Measurements from ENCODE around the gene SNX33.
"Not testable (repeated sequence)": the region's sequence is repeated elsewhere in the genome, so short reads cannot be mapped to it uniquely, and the experiment has no call there.

The SNX33 gene

GRCh38 chr15:75695634-75696310, 48.1 kb downstream of the SNX33 start:
- Mint-ChIP-seq H3K9me3 (no peaks in the 10 kb centered on the region), H3K4me1 (peaks cover 55% of the 10 kb centered on the region), H3K36me3 (ENCODE audit: low read depth) (no peaks in the 10 kb centered on the region), H3K4me3 (no peak overlapping the region), H3K27ac (peak overlapping the region in 2 of 3 experiments; percentile 74 to 85), H3K27me3 (ENCODE audit: low read depth) (peaks cover 4% of the 10 kb centered on the region)
- TF ChIP-seq CTCF (IDR thresholded peaks at IDR 0.05; ENCODE audit: unreplicated experiment in 3 of 3): no peak

GRCh38 chr15:75696311-75696720, 48.6 kb downstream of the SNX33 start:
- Mint-ChIP-seq H3K9me3 (no peaks in the 10 kb centered on the region), H3K36me3 (ENCODE audit: low read depth) (no peaks in the 10 kb centered on the region), H3K27ac (peak overlapping the region in 2 of 3 experiments; percentile 65 to 74), H3K27me3 (ENCODE audit: low read depth) (peaks cover 4% of the 10 kb centered on the region), H3K4me1 (peaks cover 59% of the 10 kb centered on the region), H3K4me3 (no peak overlapping the region)
- TF ChIP-seq CTCF (IDR thresholded peaks at IDR 0.05; ENCODE audit: unreplicated experiment in 3 of 3): no peak

GRCh38 chr15:75696854-75697259, 49.1 kb downstream of the SNX33 start:
- Mint-ChIP-seq H3K27me3 (ENCODE audit: low read depth) (peaks cover 4% of the 10 kb centered on the region), H3K9me3 (no peaks in the 10 kb centered on the region), H3K4me3 (no peak overlapping the region), H3K36me3 (ENCODE audit: low read depth) (no peaks in the 10 kb centered on the region), H3K27ac (peak overlapping the region in 1 of 3 experiments; percentile 65), H3K4me1 (peaks cover 63% of the 10 kb centered on the region)
- TF ChIP-seq CTCF (IDR thresholded peaks at IDR 0.05; ENCODE audit: unreplicated experiment in 3 of 3): no peak

GRCh38 chr15:75697523-75697922, 49.8 kb downstream of the SNX33 start:
- H3K36me3 Mint-ChIP-seq (ENCODE audit: low read depth): no peaks in the 10 kb centered on the region
- TF ChIP-seq CTCF (IDR thresholded peaks at IDR 0.05; ENCODE audit: unreplicated experiment in 3 of 3): no peak
- H3K4me3 Mint-ChIP-seq: peak overlapping the region in 1 of 3 experiments; percentile 1
- H3K27ac Mint-ChIP-seq: peak overlapping the region in 2 of 3 experiments; percentile 62 to 73
- H3K9me3 Mint-ChIP-seq: no peaks in the 10 kb centered on the region
- peaks cover 66% of the 10 kb centered on the region for H3K4me1 Mint-ChIP-seq
- H3K27me3 Mint-ChIP-seq (ENCODE audit: low read depth): peaks cover 4% of the 10 kb centered on the region

GRCh38 chr15:75697974-75698747, 50.4 kb downstream of the SNX33 start:
- H3K36me3 Mint-ChIP-seq (ENCODE audit: low read depth); H3K9me3 Mint-ChIP-seq; H3K27me3 Mint-ChIP-seq (ENCODE audit: low read depth): not testable (repeated sequence)
- Mint-ChIP-seq H3K27ac (peak overlapping the region in 2 of 3 experiments; percentile 62 to 73), H3K4me1 (peaks cover 66% of the 10 kb centered on the region), H3K4me3 (peak overlapping the region in 1 of 3 experiments; percentile 1)

GRCh38 chr15:75699517-75699916, 51.8 kb downstream of the SNX33 start:
- Mint-ChIP-seq H3K4me1 (peaks cover 54% of the 10 kb centered on the region), H3K27ac (peak overlapping the region in 2 of 3 experiments; percentile 29 to 80)
- H3K9me3 Mint-ChIP-seq; H3K27me3 Mint-ChIP-seq (ENCODE audit: low read depth); H3K36me3 Mint-ChIP-seq (ENCODE audit: low read depth); H3K4me3 Mint-ChIP-seq: not testable (repeated sequence)

GRCh38 chr15:75699961-75700874, 52.5 kb downstream of the SNX33 start:
- not testable (repeated sequence) for H3K4me3 Mint-ChIP-seq; H3K9me3 Mint-ChIP-seq; H3K27me3 Mint-ChIP-seq (ENCODE audit: low read depth); H3K36me3 Mint-ChIP-seq (ENCODE audit: low read depth)
- Mint-ChIP-seq H3K4me1 (peaks cover 47% of the 10 kb centered on the region), H3K27ac (peak overlapping the region in 2 of 3 experiments; percentile 28 to 46)

GRCh38 chr15:75701071-75702003, 53.6 kb downstream of the SNX33 start:
- H3K27me3 Mint-ChIP-seq (ENCODE audit: low read depth); H3K36me3 Mint-ChIP-seq (ENCODE audit: low read depth); H3K9me3 Mint-ChIP-seq: not testable (repeated sequence)
- Mint-ChIP-seq H3K4me3 (peak overlapping the region in 1 of 3 experiments; percentile 40), H3K27ac (peak overlapping the region in 2 of 3 experiments; percentile 59 to 61), H3K4me1 (peaks cover 48% of the 10 kb centered on the region)

Data from nephron (organoid).